ENCODE results near the gene TCEAL9.
"Not testable (repeated sequence)": the region's sequence is repeated elsewhere in the genome, so short reads cannot be mapped to it uniquely, and the experiment has no call there.

TCEAL9 gene, protein sequence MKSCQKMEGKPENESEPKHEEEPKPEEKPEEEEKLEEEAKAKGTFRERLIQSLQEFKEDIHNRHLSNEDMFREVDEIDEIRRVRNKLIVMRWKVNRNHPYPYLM
- total RNA-seq, result 1.5 to 2.6 (median 1.8) reads per million in 3 experiments

DNA sequence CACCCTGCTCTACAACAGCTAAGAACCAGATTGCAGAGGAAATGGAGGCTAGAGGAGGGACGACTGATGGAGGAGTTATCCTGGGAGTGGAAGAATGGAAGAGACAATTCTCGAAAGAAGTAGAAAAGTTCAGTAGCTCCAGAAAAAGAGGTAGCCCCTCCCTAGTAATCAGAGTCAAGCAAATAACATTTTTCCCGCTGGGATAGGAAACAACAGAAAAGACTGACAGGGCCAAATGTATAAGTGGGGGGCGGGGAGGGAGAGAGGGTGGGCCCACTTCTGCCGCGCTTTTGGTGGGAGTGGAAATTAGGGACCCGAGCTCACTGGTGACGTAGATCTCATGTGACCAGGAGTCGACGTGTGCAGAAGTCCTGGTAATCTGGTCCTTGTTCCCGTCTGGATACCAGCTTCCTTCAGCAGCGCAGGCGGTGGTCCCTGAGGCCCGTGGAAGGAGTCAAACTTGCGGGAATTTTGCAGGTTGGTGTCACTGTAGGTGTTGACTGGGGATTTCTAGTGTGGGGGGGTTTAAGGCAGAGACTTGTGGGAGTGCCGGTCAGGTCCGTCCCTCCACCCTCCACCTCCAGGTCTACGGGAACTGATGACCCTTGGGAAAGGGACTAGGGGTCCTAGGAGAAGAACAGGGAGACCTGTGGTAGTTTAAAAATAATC, at the start of gene TCEAL9:
Gene TCEAL9 (plus strand): TSS at position 377 of the 669 bp plus-strand sequence. CDS start 1,179 bp downstream, outside the sequence.
- DNase-seq, result no peak

DNA sequence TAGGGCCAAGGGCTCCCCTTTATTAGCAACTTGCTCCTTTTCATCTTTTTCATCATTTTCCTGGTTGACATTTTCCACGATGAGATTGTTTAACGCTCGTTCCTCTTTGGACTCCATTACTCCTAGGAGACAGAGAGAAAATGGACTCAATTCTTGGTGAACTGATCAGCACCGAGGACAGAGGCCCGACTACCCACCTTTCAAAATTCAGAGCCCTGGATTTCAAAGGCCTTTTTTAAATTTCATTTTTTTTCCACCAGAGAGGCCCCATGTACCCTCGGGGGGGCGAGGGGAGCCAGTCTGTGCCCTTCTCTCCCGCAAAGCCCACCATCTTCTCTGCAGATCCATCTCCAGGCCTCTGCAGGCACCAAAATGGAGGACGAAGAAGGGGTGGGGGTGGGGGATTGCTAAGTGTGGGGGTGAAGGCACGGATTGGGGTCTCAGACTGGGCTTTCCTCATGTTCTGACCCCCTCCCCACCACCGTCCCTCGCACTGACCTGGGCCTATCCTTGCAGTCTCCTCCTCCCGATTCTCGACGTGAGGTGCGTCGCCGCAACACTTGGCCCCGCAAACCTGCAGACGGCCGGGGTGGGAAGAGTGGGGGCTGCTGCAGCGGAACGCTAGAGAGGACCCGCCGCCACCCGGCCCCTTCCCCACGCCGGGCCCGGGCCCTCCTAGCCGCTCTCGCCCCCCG, 46.3 kb upstream of the TCEAL9 start:
- DNase-seq, result no peak

DNA sequence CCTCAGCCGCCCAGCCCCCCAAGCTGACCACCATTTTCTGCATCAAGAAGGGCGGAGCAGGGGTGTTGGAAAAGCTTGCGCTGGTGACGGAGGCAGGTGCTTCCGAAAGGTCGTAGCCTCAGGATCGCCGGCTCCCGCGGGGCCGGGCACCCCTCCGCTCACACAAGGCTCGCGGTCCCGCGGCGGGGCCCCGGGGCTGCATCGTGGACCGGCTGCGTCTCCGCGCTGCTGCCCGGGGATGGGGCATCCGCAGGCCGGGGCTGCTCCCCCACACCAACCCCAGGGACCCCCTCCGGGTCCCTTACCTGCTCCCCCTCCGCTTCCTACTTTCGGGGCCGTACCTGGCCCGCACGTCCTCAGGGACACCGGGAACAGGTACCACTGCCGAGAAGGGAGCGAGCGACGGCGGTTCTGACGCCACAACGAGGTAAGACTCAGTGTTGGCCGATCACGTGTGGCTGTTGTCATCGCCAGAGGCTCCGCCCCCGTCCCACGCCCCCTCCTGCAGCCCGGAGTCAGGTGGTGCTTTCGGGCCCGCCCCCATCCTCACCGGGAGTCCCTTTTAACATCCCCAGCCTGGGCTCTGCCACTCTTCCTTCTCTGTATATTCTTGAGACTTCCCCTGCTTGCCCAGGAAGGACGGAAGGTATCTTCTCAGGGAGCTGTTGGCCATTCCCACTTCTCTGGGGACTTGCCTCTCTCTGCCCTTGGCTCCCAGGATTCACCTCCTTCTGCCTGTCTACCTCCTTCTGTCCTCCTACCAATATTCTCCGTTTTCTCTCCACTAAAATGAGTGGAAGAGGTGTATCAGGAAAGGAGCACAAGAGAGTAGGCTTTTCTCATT, 45.5 kb upstream of the TCEAL9 start, which contains the start of gene BEX2:
Gene BEX2 (minus strand): TSS at position 436 of the 844 bp plus-strand sequence. CDS start 1,014 bp downstream, outside the sequence.
- DNase-seq, result peak; percentile 80

DNA sequence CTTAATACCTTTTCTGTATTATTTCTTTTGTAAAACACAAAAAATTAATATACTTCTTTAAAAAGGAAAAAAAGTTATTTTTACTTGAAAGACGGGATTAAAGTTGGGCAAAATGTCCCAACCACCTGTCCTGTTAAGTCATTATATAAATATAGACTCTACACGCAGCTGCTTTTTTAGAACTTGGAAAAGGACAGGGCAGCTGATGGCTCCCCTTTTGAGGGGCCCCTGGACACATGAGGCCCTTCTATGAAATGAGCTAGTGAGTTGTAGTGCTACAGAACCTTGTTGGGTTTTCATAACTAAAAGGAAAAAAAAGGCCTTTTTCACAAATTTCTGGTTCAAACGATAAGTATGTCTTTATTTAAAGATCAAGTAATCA, 44.9 kb upstream of the TCEAL9 start:
- DNase-seq, result no peak

DNA sequence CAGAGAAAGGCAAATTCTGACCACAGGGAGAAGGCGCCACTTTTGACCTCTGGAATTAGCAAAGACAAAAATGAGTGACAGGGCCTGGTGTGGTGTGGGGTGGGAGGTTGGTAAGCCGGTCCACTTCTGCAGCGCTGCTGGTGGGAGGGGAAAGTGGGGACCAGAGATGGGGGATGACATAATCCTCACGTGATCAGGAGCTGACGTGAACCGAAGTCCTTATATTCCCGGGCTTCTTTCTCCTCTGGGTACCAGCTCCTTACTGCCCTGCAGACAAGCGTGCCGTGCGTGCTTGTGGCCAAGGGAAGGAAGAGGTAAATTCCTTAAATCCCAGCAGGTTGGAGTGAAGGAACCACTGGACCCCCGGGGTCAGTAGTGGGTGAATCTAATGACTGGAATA, 26.3 kb upstream of the TCEAL9 start, which contains the start of gene TCEAL7:
Gene TCEAL7 (plus strand): TSS at position 249 of the 400 bp plus-strand sequence. CDS start 1,165 bp downstream, outside the sequence.
- DNase-seq, result no peak

DNA sequence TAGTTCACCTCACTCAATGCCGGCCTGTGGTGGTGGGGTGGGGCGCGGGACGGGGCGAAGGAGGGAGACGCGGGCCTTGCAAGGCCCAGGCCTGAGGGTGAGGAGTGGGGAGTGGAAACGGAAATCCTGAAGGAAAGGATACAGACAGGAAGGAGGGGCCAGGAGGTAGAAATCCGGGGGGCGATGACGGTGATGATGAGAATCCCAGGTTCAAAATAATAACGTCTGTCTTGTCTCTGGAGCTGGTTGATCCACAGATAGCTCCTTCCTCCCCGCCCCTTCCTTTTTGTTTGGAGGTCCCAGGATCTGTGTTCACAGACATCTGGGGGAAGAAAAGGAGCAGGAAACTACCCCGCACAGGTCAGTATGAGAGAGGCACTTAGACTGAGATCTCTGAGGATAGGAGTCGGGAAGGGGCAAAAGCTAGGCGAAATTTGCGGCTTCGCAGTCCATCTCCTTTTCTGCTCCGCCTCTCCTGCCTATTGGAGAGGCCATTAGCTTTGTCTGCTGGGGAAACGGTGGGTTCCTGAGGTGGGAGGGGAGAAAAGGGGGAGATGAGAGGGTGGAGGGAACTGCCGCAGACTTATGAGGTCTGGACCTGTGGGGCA, 25.5 kb upstream of the TCEAL9 start:
- DNase-seq, result no peak

DNA sequence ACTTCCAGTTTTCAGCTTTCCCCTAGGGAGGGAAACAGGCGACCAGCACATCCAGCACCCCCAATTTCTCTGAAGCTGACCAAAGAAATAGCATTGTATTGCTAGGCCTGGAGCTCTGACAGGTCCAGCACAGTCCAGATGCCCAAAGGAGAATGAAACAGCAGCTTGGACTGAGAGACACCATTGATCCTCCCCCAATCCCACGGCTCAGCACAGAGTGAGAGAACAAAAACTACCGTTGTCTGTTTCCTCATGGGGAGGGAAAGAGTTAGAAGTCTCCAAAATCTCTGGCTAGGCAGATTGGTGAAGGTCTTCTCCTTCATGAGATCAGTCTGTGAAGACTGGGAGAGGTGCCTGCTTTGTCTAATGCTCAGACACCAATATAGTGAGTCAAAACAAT, 17.6 kb upstream of the TCEAL9 start:
- DNase-seq, result no peak

DNA sequence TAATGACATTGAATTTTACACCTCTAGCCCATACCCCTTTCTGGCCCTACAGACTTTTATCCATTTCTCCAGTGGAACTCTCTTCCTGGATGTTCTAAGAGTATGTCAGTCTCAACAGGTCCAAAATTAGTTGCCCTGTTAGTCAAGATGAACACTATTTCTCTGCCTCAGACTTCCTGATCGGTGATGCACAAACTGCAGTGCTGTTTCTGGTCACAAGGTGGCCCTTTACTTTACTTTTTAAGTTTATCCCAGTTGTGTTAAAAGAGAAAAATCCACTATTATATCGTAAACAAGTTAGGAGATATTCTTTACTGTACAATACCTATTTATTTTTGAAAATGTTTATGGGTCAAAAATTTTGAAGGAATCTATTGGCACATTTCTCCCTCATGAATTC, 13.2 kb upstream of the TCEAL9 start:
- peak; percentile 21 for DNase-seq

DNA sequence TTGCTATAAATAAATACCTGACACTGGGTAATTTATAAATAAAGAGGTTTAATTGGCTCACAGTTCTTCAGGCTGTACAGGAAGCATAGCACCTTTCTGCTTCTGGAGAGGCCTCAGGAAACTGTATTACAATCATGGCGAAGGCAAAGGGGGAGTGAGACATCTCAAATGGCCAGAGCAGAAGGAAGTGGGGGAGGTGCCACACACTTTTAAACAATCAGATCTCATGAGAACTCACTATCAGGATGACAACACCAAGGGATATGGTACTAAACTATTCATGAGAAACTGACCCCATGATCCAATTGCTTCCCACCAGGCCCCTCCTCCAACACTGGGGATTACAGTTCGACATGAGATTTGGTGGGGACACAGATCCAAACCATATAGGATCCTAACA, 11.7 kb upstream of the TCEAL9 start:
- no peak for DNase-seq

DNA sequence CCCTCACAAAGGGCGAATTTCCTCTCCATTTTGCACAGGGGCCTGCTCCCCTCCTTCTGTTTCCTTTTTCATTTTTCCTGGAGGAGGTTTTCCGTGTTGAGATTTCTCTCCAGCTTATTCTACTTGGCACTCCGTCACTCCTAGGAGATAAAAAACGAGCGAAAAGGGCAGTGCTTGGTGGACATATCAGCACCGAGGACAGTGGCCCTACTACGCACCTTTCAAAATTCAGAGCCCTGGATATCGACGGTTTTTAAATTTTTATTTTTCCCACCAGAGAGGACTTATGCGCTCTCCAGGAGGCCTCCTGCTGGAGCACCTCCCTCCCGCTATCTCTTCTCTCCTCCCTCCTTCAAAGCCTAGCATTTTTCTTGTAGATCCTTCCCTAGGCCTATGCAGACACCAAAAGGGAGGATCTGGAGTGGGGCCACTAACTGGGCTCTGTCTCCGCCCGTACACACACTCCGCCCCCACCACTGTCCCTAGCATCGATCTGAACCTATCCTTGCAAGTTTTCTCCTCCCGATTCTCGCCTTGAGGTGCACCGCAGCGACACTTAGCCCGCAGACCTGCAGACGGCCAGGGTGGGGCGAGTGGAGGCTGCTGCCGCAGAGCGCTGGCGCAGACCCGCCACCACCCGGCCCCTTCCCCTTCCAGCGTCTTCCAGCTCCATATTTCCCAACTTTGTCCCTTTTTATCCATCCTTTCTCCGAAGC, 8.5 kb upstream of the TCEAL9 start:
- no peak for DNase-seq

DNA sequence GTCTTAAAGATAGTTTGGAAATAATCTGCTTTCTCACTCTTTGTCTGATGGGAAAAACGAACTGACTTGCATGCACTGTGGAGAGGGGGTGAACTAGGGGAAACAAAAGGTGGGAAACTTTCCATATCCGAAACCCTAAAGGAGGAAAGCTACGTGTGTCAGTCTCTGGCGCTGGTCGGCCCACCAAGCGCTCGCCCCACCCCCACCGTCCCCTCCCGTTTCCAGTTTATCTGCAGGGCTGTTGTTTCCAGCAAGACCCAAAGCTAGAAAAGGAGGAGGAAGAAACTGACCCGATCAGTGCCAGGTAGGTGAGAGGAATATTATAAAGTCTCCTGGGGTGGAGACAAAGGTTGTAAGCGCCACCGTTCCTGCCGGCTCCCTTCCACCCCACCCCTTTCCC, 552 bp downstream of the TCEAL9 start:
- no peak for DNase-seq

DNA sequence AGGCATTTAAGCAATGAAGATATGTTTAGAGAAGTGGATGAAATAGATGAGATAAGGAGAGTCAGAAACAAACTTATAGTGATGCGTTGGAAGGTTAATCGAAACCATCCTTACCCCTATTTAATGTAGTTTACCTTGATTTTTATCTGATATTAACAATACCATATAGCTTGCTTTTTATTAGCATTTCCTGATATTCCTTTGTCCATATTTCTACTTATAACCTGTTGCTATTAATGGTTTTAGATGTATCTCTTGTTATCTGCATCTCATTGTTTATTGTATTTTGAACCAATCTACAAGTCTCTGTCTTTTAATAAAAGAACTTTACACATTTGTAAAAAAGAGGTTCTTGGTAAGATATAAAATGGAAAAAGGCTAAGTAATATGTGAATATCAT, 1.6 kb downstream of the TCEAL9 start:
- no peak for DNase-seq

DNA sequence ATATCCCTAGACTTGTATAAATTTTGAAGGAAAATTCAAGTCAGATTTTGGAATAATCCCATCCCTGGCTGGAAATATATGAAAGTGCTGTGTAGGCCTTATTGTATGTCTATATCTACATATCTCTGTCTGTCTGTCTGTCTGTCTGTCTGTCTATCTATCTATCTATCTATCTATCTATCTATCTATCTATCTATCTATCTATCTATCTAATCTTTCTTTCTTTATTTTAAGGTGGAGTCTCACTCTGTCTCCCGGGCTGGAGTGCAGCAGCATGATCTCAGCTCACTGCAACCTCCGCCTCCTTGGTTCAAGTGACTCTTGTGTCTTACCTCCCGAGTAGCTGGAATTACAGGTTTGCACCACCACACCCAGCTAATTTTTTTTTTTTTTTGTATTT, 3.3 kb downstream of the TCEAL9 start:
- not testable (repeated sequence) for DNase-seq

DNA sequence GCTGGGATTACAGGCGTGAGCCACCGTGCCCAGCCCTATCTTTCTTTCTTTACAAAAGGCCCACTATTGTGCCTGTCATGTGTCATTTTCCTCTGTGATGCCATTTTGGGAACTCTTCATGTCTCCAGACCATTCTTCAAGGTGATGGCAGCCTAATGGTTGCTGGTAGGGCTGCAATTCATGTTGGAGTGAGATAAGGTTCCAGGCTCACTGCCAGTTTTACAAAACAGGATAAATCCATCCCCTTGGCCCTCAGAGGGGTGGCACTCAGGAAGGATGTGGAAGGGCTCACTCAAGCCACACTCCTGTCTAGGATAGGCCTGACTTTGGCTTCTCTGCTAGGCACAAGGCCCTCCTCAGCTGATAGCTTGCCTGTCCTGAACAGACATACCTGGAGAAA, 3.8 kb downstream of the TCEAL9 start:
- DNase-seq, result no peak

DNA sequence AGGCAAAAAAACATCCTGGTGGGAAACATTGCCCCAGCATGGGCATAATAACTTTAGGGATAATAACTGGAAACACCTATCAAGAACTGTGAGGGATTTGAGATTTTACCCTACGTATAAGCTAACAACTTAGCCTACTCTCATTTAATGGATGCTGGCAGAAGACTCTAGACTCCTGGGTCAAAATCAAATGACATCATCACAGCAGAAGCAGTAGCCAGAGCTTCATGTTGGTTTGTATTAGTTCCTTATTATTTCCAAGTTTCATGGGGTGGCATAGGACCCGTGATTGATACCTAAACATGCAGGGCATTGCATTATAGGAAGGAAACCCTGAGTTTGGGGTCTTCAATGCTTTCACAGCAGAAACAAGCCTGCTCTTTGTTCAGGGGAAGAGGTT, 4.6 kb downstream of the TCEAL9 start:
- no peak for DNase-seq

DNA sequence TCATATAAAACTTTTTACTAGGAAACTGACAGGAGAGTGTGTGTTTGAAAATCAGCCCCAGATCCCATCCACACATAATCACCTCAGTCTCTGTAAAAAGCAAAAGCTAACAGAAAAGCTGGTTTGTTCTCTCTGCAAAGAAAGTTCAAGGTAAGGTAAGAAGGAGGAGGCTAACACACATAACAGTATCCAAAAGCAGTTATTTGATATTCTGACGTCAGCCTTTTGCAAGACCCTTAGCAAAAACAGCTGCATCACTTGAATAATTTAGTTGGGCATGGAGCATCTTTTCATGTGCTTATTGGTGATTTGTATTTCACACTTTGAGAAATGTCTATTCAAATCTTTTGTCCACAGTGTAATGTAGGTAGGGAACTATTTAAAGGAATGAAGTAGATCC, 5.5 kb downstream of the TCEAL9 start:
- DNase-seq, result no peak

DNA sequence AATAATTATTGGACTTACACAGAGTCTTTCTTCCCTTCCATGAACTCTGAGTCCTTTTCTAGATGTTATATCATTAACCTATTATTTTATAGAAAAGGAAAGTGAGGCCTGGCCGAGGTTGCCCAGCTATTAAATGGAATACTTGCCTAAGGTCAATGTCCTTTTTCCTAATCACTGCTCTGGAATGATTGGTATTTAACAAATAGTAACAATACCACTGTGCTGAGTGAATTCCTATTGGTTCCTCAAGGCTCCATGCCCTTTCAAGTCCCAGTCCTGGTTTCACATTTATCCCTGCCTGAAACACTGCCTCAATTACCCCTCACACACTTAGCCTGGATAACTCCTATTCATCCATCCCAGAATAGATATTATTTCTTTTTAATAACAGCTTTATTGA, 6.2 kb downstream of the TCEAL9 start:
- DNase-seq, result no peak

DNA sequence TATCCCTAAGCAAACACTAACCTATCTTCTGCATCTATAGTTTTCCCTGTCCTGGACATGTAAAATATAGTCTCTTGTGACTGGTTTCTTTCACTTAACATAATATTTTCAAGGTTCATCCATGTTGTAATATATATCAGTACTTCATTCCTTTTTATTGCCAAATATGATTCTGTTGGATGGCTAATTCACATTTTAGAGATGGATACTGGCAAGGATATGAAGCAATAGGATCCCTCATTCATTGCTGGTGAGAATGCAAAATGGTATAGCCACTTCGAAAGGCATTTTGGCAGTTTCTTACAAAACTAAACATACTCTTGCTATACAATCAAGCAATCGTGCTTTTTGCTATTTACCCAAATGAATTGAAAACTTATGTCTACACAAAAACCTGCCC, 6.7 kb downstream of the TCEAL9 start:
- DNase-seq, result no peak

DNA sequence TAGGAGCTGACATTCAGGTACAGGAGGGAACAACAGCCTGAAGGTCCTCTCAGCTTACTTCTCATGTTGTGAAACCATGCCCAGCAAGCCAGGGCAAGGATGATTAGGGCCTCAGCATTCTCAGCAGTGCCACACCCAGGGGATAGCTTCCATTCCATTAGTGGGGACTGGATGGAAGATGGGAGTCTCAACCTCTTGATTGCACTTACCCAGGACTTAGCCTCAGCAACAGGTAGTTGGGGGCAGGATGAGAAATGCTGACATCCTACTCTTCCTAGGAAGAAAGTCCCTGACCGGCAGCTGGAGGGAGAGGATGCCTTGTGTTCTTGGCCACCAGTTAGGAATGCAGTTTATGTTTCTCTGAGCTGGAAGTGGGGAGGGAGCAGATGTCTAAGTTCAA, 11.2 kb downstream of the TCEAL9 start:
- no peak for DNase-seq

DNA sequence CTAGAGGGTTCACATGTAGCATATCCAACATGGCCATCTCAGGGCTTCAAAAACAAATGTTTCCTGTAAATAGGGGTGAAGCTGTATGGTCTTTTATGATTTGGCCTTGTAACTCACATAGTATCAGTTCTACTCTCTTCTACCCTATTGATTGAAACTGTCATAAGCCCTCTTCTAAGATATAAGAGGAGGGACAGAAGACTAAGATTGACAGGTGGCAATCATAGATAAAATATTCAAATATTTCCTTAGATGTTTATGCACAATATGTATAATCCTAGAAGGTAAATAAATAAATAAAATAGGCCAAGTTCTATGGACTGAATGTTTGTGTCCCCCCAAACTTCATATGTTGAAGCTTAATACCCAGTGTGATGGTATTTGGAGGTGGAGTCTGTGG, 13.2 kb downstream of the TCEAL9 start:
- no peak for DNase-seq

DNA sequence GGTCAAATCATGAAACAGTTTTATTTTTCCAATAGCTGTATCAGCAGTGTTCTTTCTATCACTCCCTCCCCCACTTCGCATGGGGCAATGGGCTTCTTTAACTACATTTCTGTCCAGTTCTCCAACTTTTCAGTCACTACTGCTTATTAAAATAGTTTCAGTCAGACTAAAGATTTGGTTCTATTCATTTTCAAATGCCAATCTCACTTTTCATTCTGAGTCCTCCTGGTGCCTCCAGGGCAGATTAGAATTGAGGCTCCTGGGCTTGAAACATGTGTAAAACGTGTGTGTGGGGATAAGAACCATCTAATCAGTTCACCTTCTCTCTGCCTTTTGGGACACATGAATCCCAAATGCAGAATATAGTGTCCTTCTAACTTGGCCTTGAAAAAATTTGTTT, 16.6 kb downstream of the TCEAL9 start:
- DNase-seq, result no peak

DNA sequence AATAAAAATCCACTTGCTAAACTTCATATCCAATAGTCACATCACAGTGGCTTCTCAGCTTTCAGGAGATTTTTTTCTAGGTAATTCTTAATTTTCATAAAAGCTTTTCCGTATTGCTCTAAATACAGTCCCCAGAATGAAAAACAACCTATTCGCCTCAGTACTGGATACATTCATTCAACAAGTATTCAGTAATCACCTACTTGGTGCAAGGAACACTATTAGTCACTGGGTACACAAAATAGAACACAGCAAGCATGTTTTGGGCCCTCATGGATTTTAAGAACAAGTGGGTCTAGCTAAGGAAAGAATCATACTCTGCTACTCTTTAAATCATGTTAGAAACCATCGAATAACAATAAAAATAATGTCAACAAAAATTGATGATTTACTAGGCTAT, 17.3 kb downstream of the TCEAL9 start:
- no peak for DNase-seq

Measured in central memory CD4-positive, alpha-beta T cell (primary cell).